GM18498 (cell line): ENCODE results near the gene PFKL.
"Not testable (repeated sequence)": the region's sequence is repeated elsewhere in the genome, so short reads cannot be mapped to it uniquely, and the experiment has no call there.

ENCODE experiments used
- ATAC-seq: cut with Tn5 transposase; IDR thresholded peaks from one replicate; pipeline ENCODE4 v1.9.1; 2021; ENCODE audit warnings: mild to moderate bottlenecking, moderate library complexity; ENCODE audit not compliant: unreplicated experiment

PFKL gene

DNA sequence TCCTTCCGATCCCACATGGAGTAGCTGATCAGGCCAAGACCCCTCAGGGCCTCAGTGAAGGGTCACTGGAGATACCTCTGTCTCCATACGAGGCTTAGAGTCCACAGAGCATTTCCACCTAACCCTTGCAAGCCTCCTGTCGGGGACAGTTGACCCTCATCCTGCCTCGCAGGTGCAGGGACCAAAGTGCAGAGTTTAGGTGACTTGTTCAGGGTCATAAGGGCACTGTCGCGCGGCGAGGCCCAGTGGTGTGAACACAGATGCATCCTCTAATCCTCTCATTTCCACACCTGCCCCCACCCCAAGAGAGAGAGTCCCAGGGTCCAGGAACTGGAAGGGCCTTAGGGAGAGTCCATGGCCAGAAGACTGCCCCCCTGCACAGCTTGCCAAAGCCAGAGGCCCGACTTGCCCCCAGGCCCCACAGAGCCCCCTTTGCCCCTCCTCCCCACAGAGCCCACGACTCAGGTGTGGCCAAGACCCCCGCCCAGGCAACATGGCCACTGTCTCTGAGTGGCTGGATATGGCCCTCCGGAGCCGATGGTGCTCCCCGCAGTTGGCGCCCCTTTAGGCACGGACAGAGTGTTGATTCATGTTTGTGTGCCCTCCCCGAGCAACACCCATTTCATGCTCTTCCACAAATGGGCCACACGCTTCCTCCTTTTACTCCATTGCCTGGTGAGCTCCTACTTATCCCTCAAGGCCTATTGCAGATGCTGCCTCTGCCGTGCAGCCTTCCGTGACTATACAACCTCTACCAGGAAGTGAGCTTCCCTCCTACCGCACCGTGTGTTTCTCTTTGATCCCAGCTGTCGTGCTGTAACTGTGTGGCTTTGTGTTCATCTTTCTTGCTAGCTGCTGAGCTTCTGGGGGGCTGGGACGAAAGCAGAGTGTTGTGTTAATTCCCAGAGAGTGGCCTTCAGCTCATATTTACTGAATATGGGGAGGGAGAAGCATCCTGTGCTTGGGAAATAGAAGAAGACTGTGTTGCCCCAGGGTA lies 55.2 kb downstream of the PFKL start:
- ATAC-seq = no peak

DNA sequence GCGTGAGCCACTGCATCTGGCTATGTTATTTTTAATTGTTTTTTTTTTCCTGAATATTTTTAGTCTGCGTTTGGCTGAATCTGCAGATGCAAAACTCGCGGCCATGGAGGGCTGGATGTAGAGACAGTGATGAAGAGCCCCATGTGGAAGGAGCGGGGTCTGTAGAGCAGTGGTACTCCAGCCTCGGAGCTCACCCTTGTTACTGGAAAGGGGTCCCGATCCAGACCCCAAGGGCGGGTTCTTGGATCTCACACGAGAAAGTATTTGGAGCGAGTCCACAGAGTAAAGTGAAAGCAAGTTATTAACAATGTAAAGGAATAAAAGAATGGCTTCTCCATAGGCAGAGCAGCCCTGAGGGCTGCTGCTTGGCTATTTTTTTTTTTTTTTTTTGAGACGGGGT lies 56.3 kb downstream of the PFKL start:
- no peak for ATAC-seq

DNA sequence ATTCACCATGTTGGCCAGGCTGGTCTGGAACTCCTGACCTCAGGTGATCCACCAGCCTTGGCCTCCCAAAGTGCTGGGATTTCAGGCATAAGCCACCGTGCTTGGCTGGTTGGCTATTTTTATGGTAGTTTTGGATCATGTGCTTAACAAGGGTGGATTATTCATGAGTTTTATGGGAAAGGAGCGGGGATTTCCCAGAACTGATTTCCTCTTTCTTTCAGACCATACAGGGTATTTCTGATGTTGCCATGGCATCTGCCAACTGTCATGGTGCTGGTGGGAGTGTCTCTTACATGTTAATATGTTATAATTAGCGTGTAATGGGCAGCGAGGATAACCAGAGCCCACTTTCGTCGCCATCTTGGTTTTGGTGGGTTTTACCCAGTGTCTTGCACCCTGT lies 56.8 kb downstream of the PFKL start:
- ATAC-seq = no peak

DNA sequence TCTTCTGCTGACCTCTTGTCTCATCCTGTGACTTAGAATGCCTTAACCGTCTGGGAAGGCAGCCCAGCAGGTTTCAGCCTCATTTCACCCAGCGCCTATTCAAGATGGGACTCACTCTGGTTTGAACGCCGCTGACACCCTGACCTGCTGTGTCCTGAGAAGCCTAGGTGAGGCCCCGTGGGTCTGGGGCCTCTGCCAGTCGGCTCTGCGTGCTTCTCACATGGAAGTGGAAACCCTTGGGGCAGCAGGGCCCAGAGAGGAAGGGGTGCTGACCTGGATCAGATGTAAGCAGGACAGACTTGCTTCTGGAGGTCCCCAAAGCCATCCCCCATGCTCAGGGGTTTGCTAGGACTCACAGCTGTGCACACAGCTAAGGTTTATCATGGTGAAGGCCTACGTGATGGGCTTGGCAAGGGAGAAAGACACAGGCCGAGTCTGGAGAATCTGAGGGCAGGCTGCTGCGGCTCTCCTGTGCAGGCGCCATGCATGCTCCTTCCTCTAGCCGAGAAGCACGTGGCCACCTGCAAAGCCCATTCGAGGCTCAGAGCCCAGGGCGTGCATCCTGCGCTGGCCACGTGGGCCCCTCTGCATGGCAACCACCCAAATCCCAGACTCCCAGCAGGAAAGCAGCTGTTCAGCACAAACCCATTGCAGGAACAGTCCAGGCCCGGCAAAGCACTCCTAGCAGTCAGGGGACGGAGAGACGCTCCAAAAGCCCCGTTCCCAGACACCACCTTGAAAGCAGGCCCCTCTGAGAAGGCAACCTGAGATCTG lies 57.4 kb downstream of the PFKL start:
- ATAC-seq = no peak

DNA sequence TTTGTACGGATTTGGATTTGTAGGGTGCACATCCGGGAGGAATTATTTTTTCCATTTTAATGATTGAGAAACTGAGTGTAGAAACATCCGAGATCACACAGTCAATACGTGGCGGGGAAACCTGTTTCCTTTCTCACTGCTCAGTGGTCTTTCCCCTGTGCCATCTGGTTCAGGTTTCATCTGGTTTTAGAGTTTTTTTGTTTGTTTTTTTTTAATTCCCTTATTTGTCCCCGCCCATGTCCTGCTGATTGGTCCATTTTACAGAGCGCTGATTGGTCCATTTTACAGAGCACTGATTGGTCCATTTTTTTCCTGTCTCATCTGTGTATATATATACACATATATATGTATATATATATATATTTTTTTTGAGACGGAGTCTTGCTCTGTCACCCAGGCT lies 59.5 kb downstream of the PFKL start:
- ATAC-seq = no peak

DNA sequence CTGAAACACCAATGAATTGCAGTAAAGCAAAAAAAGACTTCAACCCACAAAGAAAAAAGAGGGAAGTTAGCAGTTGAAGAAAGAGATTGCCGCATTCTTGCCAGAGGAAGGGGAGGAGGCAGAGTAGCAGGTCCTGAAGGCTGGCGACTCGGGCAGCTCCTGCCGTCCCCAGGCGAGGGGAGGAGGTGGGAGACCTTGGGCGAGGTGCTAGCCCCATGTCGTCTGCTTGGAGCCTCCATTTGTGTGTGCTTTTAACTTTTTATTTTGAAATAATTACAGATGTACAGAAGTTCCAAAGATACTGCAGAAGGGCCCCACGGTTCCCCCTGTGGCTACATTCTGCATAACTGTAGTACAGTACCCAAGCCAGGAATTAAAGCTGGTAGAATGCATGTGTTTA lies 60.3 kb downstream of the PFKL start:
- no peak for ATAC-seq

DNA sequence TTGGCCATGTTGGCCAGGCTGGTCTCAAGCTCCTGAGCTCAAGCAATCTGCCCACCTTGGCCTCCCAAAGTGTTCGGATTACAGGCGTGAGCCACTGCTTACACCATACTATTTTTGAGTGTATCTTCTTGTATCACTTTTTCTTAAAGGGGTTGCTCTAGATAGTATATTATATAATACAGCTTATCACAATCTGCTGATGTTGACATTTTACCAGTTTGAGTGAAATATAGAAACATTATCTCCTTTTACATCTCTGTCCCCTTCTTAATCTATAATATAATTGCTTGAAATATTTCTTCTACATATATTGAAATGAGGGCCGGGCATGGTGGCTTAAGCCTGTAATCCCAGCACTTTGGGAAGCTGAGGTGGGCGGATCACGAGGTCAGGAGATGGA lies 62.0 kb downstream of the PFKL start:
- not testable (repeated sequence) for ATAC-seq

DNA sequence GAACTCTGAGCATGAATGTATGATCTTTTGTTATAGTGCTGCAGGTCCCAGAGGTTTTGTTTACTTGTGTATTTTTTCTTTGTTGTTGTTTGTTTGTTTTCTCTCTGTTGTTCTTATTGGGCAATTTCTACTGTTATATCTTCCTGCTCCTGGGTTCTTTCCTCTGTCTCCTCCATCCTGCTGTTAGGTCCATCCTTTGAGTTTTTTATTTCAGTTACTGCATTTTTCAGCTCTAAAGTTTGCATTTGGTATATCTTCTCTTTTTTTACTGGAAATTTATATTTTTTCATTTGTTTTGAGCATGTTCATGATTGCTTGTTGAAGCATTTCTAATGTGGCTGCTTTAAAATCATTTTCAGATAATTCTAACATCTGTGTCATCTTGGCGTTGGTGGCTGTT lies 63.4 kb downstream of the PFKL start:
- ATAC-seq = no peak

DNA sequence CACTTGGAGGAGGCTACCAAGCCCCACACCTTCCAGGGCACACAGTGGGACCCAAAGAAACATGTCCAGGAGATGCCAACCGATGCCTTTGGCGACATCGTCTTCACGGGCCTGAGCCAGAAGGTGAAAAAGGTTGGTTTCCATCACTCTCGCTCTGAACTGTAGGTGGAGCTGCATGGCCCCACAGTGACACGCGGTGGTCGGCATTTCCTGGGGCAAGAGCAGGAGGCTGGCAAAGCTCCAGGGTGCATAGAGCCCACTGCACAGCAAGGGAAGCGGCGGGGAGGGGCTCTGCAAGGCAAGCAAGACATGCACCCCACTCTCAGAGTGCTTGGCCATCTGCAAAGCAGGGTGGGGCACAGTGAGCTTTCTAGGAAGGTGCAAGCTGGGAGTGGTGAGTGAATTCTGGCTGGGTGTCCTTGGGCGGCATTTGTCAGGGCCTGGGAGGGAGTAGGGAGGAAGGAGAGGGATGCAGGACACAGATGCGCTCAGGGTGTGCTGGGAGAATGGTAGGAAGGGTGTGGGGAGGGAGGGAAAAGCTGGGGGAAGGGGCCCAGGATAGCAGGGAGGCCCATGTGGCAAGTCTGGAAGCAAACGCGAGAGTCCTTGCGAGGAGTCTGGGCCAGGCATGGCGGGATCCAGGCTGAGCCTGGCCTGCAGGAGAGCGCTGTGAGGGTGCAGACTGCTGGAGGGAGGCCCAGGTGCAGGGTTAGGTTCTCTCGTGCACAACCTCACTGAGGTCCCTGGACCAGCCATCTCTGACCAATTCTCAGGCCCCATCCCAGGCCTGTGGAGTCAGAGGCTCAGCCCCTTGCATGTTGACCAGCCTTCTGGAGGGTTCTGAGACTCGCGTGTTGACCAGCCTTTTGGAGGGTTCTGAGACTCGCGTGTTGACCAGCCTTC lies 64.5 kb downstream of the PFKL start:
- no peak for ATAC-seq

DNA sequence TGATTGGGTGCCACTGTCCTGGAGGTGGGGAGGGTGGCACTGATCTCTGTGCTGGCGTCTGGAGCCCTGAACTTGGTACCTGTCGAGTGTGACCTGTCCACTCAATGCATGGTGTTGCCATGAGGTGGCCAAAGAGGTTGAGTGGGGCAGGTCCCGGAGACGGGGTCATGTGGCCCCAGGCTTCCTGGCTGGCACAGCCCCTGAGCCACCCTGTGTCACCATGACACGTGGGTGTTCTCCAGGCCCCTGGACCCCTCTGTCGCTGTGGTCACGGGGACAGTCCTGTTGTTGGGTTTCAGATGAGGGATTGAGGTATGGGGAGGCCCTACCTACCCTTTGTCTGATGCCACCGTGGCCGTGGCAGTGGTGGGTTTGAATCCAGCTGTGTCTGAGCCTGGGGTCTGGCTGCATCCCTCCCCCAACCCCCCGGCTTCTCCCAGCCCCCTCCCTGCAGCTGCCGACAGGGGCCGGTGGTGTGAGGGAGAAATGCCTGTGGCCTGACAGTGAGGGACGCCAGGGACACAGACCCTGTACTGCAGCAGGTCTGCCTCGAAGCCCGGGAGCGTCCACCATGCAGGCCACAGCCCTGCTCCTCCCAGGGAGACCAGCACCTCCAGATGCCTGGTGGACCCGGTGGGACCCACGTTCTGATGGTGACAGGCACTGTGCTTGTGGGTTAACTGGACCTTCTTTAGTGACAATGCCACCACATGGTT lies 65.6 kb downstream of the PFKL start:
- no peak for ATAC-seq

DNA sequence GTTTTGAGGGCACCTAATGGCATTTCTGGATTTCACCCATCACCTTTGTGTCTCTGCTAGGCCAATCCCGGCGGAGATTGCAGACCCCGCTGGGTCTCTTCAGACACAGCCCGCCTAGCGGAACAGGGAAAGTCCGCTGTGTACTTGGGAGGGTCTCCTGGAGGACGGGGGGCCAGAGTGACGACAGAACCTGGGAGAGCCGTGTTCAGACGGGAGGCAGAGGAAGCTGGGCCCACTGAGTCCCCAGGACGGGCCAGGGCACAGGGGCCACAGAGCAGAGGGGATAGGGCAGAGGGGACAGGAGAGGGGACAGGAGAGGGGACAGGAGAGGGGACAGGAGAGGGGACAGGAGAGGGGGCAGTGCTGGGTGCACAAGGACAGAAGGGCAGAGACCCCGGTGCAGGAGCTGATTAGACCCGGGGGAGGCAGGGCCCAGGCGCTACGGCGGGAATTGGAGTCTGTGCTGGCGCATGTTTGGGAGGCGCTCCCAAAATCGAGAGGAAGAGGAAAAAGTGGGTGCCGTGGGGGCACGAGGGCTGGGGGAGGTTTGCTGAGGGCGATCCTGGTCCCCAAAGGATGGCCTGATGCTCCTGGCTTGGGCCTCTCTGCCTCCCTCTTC lies 66.2 kb downstream of the PFKL start:
- ATAC-seq = no peak

DNA sequence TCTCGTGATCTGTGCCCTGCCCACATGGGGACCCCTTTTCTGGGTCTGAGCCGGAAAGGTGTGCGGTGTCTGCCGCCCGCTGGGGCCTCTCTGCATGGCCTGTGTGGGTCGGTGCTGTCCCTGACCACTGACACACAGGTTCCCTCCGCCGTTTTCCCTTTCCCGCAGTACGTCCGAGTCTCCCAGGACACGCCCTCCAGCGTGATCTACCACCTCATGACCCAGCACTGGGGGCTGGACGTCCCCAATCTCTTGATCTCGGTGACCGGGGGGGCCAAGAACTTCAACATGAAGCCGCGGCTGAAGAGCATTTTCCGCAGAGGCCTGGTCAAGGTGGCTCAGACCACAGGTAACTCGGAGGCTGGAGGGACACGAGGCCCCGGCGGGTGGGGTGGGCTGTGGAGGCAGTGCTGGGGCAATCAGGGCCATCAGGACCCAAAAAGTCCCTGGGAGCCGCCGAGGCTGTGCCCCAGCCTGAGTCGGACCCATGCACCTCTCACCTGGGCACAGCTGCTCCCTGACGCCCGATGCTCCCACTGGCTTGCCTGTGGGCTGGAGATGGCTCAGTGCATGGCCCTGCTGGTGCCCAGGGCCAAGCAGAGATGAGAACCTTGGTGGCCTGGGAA lies 66.8 kb downstream of the PFKL start:
- no peak for ATAC-seq

DNA sequence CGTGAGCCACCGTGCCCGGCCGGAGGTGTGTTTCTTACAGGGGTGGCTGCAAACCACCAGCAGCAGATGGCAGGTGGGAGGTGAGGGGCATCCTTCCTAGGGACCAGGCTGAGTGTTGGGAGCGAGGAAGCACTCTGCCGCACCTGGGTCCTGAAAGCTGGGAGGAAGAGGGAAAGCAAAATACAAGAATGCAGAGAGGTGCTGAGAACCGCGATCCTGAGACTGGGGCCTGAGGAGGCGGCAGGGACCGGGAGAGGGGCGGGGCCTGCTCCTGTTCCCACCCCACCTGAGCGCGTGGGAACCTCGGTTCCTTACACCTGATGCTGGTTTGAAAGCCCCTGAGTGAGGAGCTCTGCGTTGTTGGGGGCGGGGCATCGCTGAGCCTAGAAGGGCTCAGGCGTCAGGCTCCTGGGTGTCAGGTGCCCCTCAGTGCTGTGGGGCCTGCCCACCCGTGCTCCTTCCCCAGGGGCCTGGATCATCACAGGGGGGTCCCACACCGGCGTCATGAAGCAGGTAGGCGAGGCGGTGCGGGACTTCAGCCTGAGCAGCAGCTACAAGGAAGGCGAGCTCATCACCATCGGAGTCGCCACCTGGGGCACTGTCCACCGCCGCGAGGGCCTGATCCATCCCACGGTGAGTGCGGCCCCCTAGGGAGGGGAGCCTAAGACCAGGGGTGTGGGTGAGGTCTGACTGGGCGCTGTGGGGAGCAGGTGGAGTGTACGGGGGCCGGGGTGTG lies 69.0 kb downstream of the PFKL start:
- no peak for ATAC-seq

DNA sequence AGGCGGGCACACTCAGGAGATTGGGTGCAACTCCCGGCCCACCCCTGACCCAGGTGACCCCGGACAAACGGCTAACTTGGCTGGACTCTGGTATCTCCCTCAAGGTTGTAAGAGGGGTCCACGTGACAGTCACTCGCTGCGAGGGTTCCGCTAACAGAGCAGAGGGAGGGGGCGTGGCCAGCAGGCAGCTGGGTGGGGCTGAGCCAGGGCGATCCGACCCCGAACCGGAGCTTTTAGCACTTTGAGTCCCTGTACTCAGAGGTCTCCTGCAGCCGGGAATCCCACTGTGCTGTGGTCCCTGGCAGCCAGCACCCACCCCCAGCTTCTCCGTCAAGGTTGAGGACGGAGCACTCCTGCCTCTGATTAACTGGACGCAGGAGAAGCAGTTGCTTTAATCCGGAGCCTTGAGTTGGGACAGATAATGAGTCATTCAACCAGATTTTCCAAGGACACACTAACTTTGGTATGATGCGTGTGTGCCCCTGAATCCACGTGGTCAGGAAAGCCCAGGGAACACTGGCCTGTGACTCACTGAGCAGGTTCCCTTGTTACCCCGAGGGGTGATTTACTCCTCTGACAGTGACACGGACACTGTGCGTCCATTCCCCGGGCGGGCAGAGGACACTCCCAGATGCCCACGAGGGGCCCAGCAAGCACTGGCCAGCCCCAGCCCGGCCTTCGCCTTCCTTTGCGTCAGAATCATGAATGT lies 70.3 kb downstream of the PFKL start:
- ATAC-seq = no peak

DNA sequence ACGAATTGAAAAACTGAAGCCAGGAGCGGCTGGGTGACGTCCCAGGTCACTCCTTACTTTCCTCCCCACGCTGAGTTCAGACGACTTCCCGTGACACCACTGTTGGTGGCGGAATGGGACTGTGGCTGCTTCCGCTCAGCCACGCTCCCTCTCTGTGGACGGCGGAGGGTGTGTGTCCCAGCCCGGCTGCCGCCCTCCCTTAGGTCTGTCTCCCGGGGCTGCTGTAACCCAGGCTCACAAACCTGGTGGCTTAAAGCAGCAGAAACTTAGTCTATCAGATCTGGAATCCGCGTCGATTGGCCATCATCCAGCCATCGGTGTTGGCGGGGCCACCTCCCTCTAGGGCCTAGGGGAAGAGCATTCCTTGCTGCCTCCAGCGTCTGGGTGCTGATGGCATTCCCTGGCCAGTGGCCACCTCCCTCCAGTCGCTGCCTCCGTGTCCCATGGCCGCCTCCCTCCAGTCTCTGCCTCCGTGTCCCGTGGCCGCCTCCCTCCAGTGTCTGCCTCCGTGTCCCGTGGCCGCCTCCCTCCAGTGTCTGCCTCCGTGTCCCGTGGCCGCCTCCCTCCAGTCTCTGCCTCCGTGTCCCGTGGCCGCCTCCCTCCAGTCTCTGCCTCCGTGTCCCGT lies 71.0 kb downstream of the PFKL start:
- ATAC-seq = no peak

DNA sequence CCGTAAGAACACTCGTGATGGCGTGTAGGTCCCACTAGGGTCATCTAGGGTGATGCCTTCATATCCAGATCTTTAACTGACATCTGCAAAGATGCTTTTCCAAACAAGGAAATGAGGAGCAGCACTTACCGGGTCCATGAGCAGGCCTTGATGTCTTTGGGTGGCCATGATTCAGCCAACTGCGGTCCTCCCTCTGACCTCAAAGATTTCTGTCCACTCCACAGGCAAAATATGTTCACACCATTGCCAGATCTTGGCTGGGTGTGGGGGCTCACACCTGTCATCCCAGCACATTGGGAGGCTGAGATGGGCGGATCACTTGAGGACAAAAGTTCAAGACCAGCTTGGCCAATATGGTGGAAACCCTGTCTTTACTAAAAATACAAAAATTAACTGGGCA lies 71.7 kb downstream of the PFKL start:
- no peak for ATAC-seq

DNA sequence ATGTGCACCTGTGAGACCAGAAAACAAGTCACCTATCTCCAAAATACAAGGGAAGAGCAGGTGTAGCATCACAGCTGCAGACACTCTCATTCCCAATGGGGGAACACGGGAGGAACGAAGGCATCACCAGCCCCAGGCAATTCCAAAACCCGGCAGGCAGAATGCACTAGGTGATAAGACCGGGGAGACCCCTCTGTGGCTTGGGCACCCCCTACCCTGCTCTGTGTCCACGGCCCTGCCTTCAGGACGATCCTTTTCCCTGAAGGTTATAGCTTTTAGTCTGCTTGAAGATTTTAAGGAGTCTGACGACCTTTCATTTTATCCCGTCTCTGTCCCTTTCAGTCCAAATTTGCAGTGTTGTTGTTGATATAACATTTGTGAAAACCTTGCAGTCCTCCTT lies 72.8 kb downstream of the PFKL start:
- no peak for ATAC-seq
